Measurements from ENCODE around the gene RPL3.
A peak's percentile ranks its signal among the peaks of the same experiment; 100 is the strongest.
"Not testable (repeated sequence)": the region's sequence is repeated elsewhere in the genome, so short reads cannot be mapped to it uniquely, and the experiment has no call there.

RPL3 gene

GRCh38 chr22:39351689-39352214 lies 32.3 kb upstream of the RPL3 start:
- no peak for DNase-seq

GRCh38 chr22:39350757-39351688 lies 31.6 kb upstream of the RPL3 start:
- no peak for DNase-seq

- DNase-seq = no peak
Observed at GRCh38 chr22:39349967-39350726, 30.7 kb upstream of the RPL3 start, which contains the start of gene SYNGR1. Gene SYNGR1, plus strand, starts transcription at chr22:39349991. Its CDS starts 20 bp downstream, at chr22:39350011.

GRCh38 chr22:39349506-39349966 lies 30.1 kb upstream of the RPL3 start:
- peak in 1 of 2 donors; percentile 34 for DNase-seq

GRCh38 chr22:39348909-39349505 lies 29.6 kb upstream of the RPL3 start:
- peak; percentile 31 to 64 for DNase-seq

- no peak for DNase-seq
Observed at GRCh38 chr22:39345231-39345630, 25.8 kb upstream of the RPL3 start.

GRCh38 chr22:39344046-39344390 lies 24.6 kb upstream of the RPL3 start:
- DNase-seq = no peak

- DNase-seq = peak; percentile 71 to 75
Observed at GRCh38 chr22:39343259-39344045, 24.0 kb upstream of the RPL3 start.

GRCh38 chr22:39341179-39341578 lies 21.8 kb upstream of the RPL3 start:
- DNase-seq = no peak

GRCh38 chr22:39339775-39340174 lies 20.4 kb upstream of the RPL3 start:
- DNase-seq = not testable (repeated sequence)

GRCh38 chr22:39336411-39336810 lies 17.0 kb upstream of the RPL3 start:
- DNase-seq = no peak

GRCh38 chr22:39332441-39333064 lies 13.1 kb upstream of the RPL3 start:
- no peak for DNase-seq

GRCh38 chr22:39330553-39330952 lies 11.1 kb upstream of the RPL3 start:
- DNase-seq = not testable (repeated sequence)

- DNase-seq = no peak
Observed at GRCh38 chr22:39327995-39328754, 8.8 kb upstream of the RPL3 start.

GRCh38 chr22:39325392-39325932 lies 6.0 kb upstream of the RPL3 start:
- no peak for DNase-seq

GRCh38 chr22:39320616-39321029 lies 1.2 kb upstream of the RPL3 start:
- not testable (repeated sequence) for DNase-seq

- DNase-seq = peak in 1 of 2 donors; percentile 28
Observed at GRCh38 chr22:39318507-39319283, 728 bp downstream of the RPL3 start.

GRCh38 chr22:39317775-39318506 lies 1.5 kb downstream of the RPL3 start:
- no peak for DNase-seq

All from inflammatory macrophage (primary cell).